GM12878 (cell line): Measurements from ENCODE around the gene GALNTL6. TPM values are rescaled to one million over a fixed set of nuclear protein-coding genes. Genes with fewer than 3 reads are reported as not detected.

Source experiments
- ATAC-seq: fragments of 200-7000 bp; cut with Tn5 transposase; 3 replicates; pipeline ENCODE4 v1.9.1; 2020; ENCODE audit warnings: mild to moderate bottlenecking, moderate library complexity
- BruUV-seq: library from RNA; stranded (reverse); fragments of 400-500 nt; replicated peaks from 2 replicates; lab custom pipeline; 2021; lab: Mats Ljungman, UMichigan
- CTCF ChIA-PET: fragments of 300-600 bp; sonication (Branson Sonifier 250); formaldehyde crosslinking; extraction: SDS; loops from one replicate; lab custom pipeline; 2021; ENCODE audit warnings: inconsistent platforms; lab: Yijun Ruan, JAX
- POLR2A ChIA-PET: fragments of 350-600 bp; formaldehyde crosslinking; extraction: SDS; loops from one replicate; lab custom pipeline; 2021; ENCODE audit warnings: inconsistent platforms; lab: Charles Lee
- RAD21 ChIA-PET: fragments of 300-600 bp; sonication (Branson Sonifier 250); formaldehyde crosslinking; loops from one replicate; lab custom pipeline; 2023; ENCODE audit warnings: antibody characterized with exemption; ENCODE audit not compliant: unreplicated experiment; lab: Charles Lee
- SMC1A ChIA-PET: fragments of 300-600 bp; sonication (Branson Sonifier 250); formaldehyde crosslinking; loops from one replicate; lab custom pipeline; 2023; ENCODE audit not compliant: unreplicated experiment, uncharacterized antibody; lab: Charles Lee
- DNase-seq: peaks from one replicate; pipeline ENCODE4 v3.0.0-alpha.2; 2011; ENCODE audit warnings: low read depth, low spot score
- FAIRE-seq: peaks from 3 replicates; lab custom pipeline; 2011; peaks lifted over from hg19 to GRCh38; lab: Jason Lieb, UNC
- H2AFZ ChIP-seq: 2 replicates; pipeline ENCODE4 v1.6.0; 2011; ENCODE audit warnings: low read depth, low read length, control low read depth; ENCODE audit not compliant: control insufficient read depth
- H3K27ac ChIP-seq: 2 replicates; pipeline ENCODE4 v1.5.1; 2011; ENCODE audit warnings: control low read depth; ENCODE audit not compliant: control insufficient read depth, insufficient read depth
- H3K27me3 ChIP-seq, 2 experiments: replicated peaks in 1 of 2; 2 replicates each; pipeline versions ENCODE4 v1.6.0 to v1.6.1; 2011; ENCODE audit warnings: low read length in 1 of 2; ENCODE audit not compliant: control insufficient read depth in 2 of 2, insufficient read depth in 2 of 2
- H3K36me3 ChIP-seq, 2 experiments: 2 replicates each; pipeline ENCODE4 v1.5.1; 2011; ENCODE audit warnings: low read length in 1 of 2; ENCODE audit not compliant: control insufficient read depth in 2 of 2, insufficient read depth in 2 of 2
- H3K4me1 ChIP-seq: 2 replicates; pipeline ENCODE4 v1.6.1; 2011; ENCODE audit warnings: mild to moderate bottlenecking, low read length, moderate library complexity, mixed read lengths; ENCODE audit not compliant: control insufficient read depth, insufficient read depth
- H3K4me2 ChIP-seq: 2 replicates; pipeline ENCODE4 v1.6.0; 2011; ENCODE audit warnings: control low read depth; ENCODE audit not compliant: control insufficient read depth, insufficient read depth
- H3K4me3 ChIP-seq: fragments of 200-600 bp; sonication (generic); 2 replicates; pipeline ENCODE4 v1.5.1; 2016
- H3K79me2 ChIP-seq: 2 replicates; pipeline ENCODE4 v1.6.0; 2011; ENCODE audit warnings: low read length; ENCODE audit not compliant: control insufficient read depth, insufficient read depth
- H3K9ac ChIP-seq: 2 replicates; pipeline ENCODE4 v1.8.0; 2011; ENCODE audit warnings: low read length, control low read depth, mixed read lengths; ENCODE audit not compliant: control insufficient read depth, insufficient read depth
- H3K9me3 ChIP-seq: replicated peaks from 3 replicates; pipeline ENCODE4 v1.5.1; 2011; ENCODE audit warnings: mild to moderate bottlenecking, low read length; ENCODE audit not compliant: control insufficient read depth, insufficient read depth
- H4K20me1 ChIP-seq: 2 replicates; pipeline ENCODE4 v1.6.0; 2011; ENCODE audit not compliant: control insufficient read depth, insufficient read depth
- ATF2 ChIP-seq: IDR thresholded peaks from 2 replicates; pipeline ENCODE4 v1.6.1; 2012; ENCODE audit warnings: low read length, inconsistent platforms
- CBFB ChIP-seq: IDR thresholded peaks from 2 replicates; pipeline ENCODE4 v1.6.1; 2016; ENCODE audit warnings: antibody characterized with exemption, low read depth
- CHD2 ChIP-seq: IDR thresholded peaks from 2 replicates; pipeline ENCODE4 v1.6.1; 2011; ENCODE audit warnings: low read depth, low read length, improper control_type of control experiment, borderline replicate concordance
- CREM ChIP-seq: IDR thresholded peaks from 2 replicates; pipeline ENCODE4 v1.6.1; 2014; ENCODE audit warnings: antibody characterized with exemption, low read depth
- GATAD2B ChIP-seq: fragments of 450-650 bp; conservative IDR thresholded peaks from 2 replicates; pipeline ENCODE4 v1.6.1; 2017; ENCODE audit warnings: low read depth, mild to moderate bottlenecking, moderate library complexity
- NRF1 ChIP-seq: conservative IDR thresholded peaks from 2 replicates; pipeline ENCODE4 v1.6.1; 2011; ENCODE audit warnings: mild to moderate bottlenecking, low read depth, low read length, improper control_type of control experiment
- PKNOX1 ChIP-seq: fragments of 450-650 bp; IDR thresholded peaks from 2 replicates; pipeline ENCODE4 v1.6.1; 2016; ENCODE audit warnings: mild to moderate bottlenecking
- POLR2AphosphoS2 ChIP-seq: IDR thresholded peaks from 2 replicates; pipeline ENCODE4 v1.6.1; 2011; ENCODE audit warnings: low read depth, mild to moderate bottlenecking, low read length, improper control_type of control experiment, moderate library complexity
- RAD21 ChIP-seq: IDR thresholded peaks from 2 replicates; pipeline ENCODE4 v1.6.1; 2011; ENCODE audit warnings: mild to moderate bottlenecking, low read depth, low read length, moderate library complexity; ENCODE audit not compliant: insufficient read depth
- RUNX3 ChIP-seq: IDR thresholded peaks from 2 replicates; pipeline ENCODE4 v1.6.1; 2012; ENCODE audit warnings: low read length, inconsistent platforms
- SMAD5 ChIP-seq: IDR thresholded peaks from 2 replicates; pipeline ENCODE4 v1.6.1; 2016; ENCODE audit warnings: antibody characterized with exemption, low read depth
- SPI1 ChIP-seq: IDR thresholded peaks from 2 replicates; pipeline ENCODE4 v1.6.1; 2011; ENCODE audit warnings: low read depth, mild to moderate bottlenecking, low read length, moderate library complexity, borderline replicate concordance; ENCODE audit not compliant: insufficient read depth
- TBL1XR1 ChIP-seq: IDR thresholded peaks from 2 replicates; pipeline ENCODE4 v1.6.1; 2012; ENCODE audit warnings: low read depth, low read length, improper control_type of control experiment
- USF2 ChIP-seq: IDR thresholded peaks from 2 replicates; pipeline ENCODE4 v1.6.1; 2011; ENCODE audit warnings: low read depth, low read length, improper control_type of control experiment, borderline replicate concordance
- WGBS: methylation state at CpG from one replicate; pipeline ENCODE4 v1.1.6; 2016; ENCODE audit warnings: low lambda C conversion rate; ENCODE audit not compliant: insufficient replicate concordance, insufficient coverage; ENCODE audit errors: missing lambda C conversion rate; 5-methylcytosine and 5-hydroxymethylcytosine counted together
- in situ Hi-C: fragments of 300-500 bp; cut with MboI; formaldehyde crosslinking; loops from 9 replicates; pipeline ENCODE4 v1.14.3; 2018; ENCODE audit warnings: mixed read lengths
- intact Hi-C: fragments of 100-400 bp; cut with micrococcal nuclease; formaldehyde crosslinking; loops from one replicate; pipeline ENCODE4 v1.14.2; 2022; ENCODE audit not compliant: unreplicated experiment
- polyA plus RNA-seq, 11 experiments: library from polyadenylated mRNA; depleted of rRNA in 4 of 11; unstranded in 6 of 11; stranded (reverse) in 5 of 11; fragments of >200 nt; fragmentation: Nextera tagmentation in 4 of 11; fragmentation: Illumina TruSeq in 1 of 11; extraction: Ambion mirVana in 4 of 11; extraction: Trizol in 1 of 11; gene quantifications; 1 replicate in 1 of 11; 2 replicates in 10 of 11; pipeline versions ENCODE4 v1.2.1 to v1.2.3, GENCODE V29; 2011 to 2016; ENCODE audit warnings: inconsistent platforms in 2 of 11, missing spikeins in 2 of 11, low read depth in 1 of 11
- total RNA-seq, 4 experiments: library from RNA; depleted of rRNA in 3 of 4; stranded (reverse); fragments of >200 nt in 3 of 4; fragmentation: Illumina TruSeq in 1 of 4; extraction: Trizol in 1 of 4; gene quantifications; 2 replicates each; pipeline versions ENCODE4 v1.2.1 to v1.2.3, GENCODE V29; 2013 to 2021

GALNTL6 gene
- total and polyA plus RNA-seq, 10 of the 15 experiments (the other 5 are each of a cell fraction or from before 2014, with no cell fraction given), result 0.01 to 0.29 TPM; not detected in 8

DNA sequence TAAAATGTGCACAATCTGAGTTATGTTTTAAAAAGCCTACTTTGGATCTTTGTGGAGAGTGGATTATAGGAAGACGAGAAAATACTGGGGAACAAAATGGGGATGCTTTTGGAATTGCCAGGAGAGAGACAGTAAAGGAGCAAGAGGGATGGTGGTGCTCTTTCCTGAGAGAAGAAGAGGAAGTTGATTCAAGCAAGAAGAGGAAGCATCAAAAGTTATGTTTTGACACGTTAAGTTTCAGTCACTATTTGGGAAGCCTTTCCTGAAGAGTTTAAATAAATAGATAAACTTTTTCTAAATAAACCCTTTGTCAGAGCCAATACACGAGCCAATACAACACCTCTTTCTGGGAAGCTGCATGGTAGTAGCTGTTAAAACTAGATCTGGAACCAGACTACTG lies 394.1 kb downstream of the GALNTL6 start:
- no peak overlapping the region for H2AFZ ChIP-seq
- no peaks in the 10 kb centered on the region for H3K9me3 ChIP-seq
- no peaks in the 10 kb centered on the region for H3K36me3 ChIP-seq
- ChIA-PET CTCF (no interaction called here), POLR2A (no interaction called here), SMC1A (interaction anchor here (1.0 kb wide), 1 partner anchor 10 kb away, joined by 3 read pairs; no protein-coding TSS in a partner anchor), RAD21 (no interaction called here)
- no peak overlapping the region for H3K4me3 ChIP-seq
- no peaks in the 10 kb centered on the region for H3K4me1 ChIP-seq
- no peak for DNase-seq
- ATAC-seq, result no peak
- no peaks in the 10 kb centered on the region for H4K20me1 ChIP-seq
- H3K79me2 ChIP-seq, result no peaks in the 10 kb centered on the region
- no peaks in the 10 kb centered on the region for H3K27me3 ChIP-seq
- no peak overlapping the region for H3K4me2 ChIP-seq
- TF ChIP-seq SPI1, result no peak
- no peak for TF ChIP-seq PKNOX1
- no peak for TF ChIP-seq USF2
- no peak for TF ChIP-seq RUNX3
- TF ChIP-seq ATF2, result no peak
- TF ChIP-seq CREM, result no peak
- TF ChIP-seq GATAD2B, result no peak
- TF ChIP-seq CBFB, result no peak
- no peak for TF ChIP-seq SMAD5
- TF ChIP-seq POLR2AphosphoS2, result no peak
- TF ChIP-seq TBL1XR1, result no peak
- no peak for TF ChIP-seq RAD21
- TF ChIP-seq NRF1, result no peak
- TF ChIP-seq CHD2, result no peak
- intact Hi-C loops, result no loop called here
- H3K9ac ChIP-seq, result no peak overlapping the region
- H3K27ac ChIP-seq, result no peak overlapping the region
- FAIRE-seq, result no peak
- 0% methylated on average over 3 of the region's 3 CpGs for WGBS
- in situ Hi-C loops, result no loop called here
- no TSS peak for BruUV-seq
